NB4 (cell line): Measurements from ENCODE around the gene SLC25A21.

ENCODE experiments used
- CTCF ChIP-seq: IDR thresholded peaks from one replicate; pipeline ENCODE4 v1.5.1; 2012; ENCODE audit warnings: low read depth, low read length
- POLR2A ChIP-seq: IDR thresholded peaks from 2 replicates; pipeline ENCODE4 v1.6.1; 2011; ENCODE audit warnings: mild to moderate bottlenecking; ENCODE audit not compliant: insufficient read length; ENCODE audit errors: extremely low read depth

GRCh38 chr14:37202812-37203211 is 30.4 kb upstream of the SLC25A21 start:
- TF ChIP-seq POLR2A (no peak), CTCF (no peak)
